ENCODE measurements around the gene NCKAP5. TPM values are rescaled to one million over a fixed set of nuclear protein-coding genes. Genes with fewer than 3 reads are reported as not detected.

Gene NCKAP5
- total RNA-seq, 1 experiment from 2014 or later: not detected

DNA sequence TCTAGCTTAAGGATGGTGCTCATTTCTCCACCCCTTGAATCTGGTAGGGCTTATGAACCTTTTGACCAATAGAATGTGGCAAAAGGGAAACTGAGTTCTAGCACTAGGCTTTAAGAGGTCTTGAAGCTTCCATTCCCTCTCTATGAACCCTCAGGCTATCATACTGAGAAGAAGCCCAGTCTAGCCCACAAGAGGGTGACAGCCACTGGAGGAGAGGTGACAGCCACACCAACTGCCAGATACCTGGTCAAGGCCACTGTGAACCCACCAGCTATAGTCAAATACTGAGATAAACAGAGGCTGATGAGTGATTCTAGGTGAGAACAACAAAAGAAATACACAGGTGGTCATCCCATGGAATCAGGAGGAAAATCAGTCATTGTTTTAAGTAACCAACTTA is 37.6 kb downstream of the NCKAP5 start:
- Histone ChIP-seq H3K27me3 (ENCODE audit: insufficient read depth, low read depth) (no peaks in the 10 kb centered on the region), H3F3A (ENCODE audit: insufficient read depth, low read depth) (no peaks in the 10 kb centered on the region), H3K9me3 (ENCODE audit: insufficient read depth, low read depth) (no peaks in the 10 kb centered on the region), H3K79me2 (ENCODE audit: low read depth) (no peaks in the 10 kb centered on the region), H4K20me1 (ENCODE audit: insufficient read depth) (no peaks in the 10 kb centered on the region), H3K36me3 (ENCODE audit: low read depth) (no peaks in the 10 kb centered on the region), H3K9me2 (ENCODE audit: insufficient read depth) (no peaks in the 10 kb centered on the region), H3K4me1 (replicated peaks; ENCODE audit: insufficient read depth) (no peaks in the 10 kb centered on the region), H2AFZ (no peak overlapping the region), H3K27ac (no peak overlapping the region), H3K4me3 (no peak overlapping the region), H3K4me2 (no peak overlapping the region)
- intact Hi-C loops (cut with micrococcal nuclease; ENCODE audit: unreplicated experiment): no loop called here
- DNase-seq: no peak
- TF ChIP-seq EZH2 (IDR thresholded peaks at IDR 0.05; ENCODE audit: low read depth): no peak
- TF ChIP-seq, protein P1, sequence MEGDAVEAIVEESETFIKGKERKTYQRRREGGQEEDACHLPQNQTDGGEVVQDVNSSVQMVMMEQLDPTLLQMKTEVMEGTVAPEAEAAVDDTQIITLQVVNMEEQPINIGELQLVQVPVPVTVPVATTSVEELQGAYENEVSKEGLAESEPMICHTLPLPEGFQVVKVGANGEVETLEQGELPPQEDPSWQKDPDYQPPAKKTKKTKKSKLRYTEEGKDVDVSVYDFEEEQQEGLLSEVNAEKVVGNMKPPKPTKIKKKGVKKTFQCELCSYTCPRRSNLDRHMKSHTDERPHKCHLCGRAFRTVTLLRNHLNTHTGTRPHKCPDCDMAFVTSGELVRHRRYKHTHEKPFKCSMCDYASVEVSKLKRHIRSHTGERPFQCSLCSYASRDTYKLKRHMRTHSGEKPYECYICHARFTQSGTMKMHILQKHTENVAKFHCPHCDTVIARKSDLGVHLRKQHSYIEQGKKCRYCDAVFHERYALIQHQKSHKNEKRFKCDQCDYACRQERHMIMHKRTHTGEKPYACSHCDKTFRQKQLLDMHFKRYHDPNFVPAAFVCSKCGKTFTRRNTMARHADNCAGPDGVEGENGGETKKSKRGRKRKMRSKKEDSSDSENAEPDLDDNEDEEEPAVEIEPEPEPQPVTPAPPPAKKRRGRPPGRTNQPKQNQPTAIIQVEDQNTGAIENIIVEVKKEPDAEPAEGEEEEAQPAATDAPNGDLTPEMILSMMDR (conservative IDR thresholded peaks at IDR 0.05): no peak
- BruUV-seq (replicated peaks): no TSS peak
- CTCF ChIA-PET: no interaction called here
- POLR2A ChIA-PET (ENCODE audit: unreplicated experiment): no interaction called here

GRCh38 chr2:133526530-133527300 is 41.5 kb downstream of the NCKAP5 start:
- no peak for DNase-seq
- Histone ChIP-seq H3K9me3 (ENCODE audit: insufficient read depth, low read depth) (no peaks in the 10 kb centered on the region), H3K27me3 (ENCODE audit: insufficient read depth, low read depth) (0 out of 2 replicates have a peak, but pooled peaks cover 9% of the 10 kb centered on the region), H4K20me1 (ENCODE audit: insufficient read depth) (no peaks in the 10 kb centered on the region), H3K79me2 (ENCODE audit: low read depth) (no peaks in the 10 kb centered on the region), H3K4me2 (no peak overlapping the region), H3K9me2 (ENCODE audit: insufficient read depth) (no peaks in the 10 kb centered on the region), H2AFZ (no peak overlapping the region), H3K36me3 (ENCODE audit: low read depth) (no peaks in the 10 kb centered on the region), H3K27ac (no peak overlapping the region), H3F3A (ENCODE audit: insufficient read depth, low read depth) (no peaks in the 10 kb centered on the region), H3K4me1 (replicated peaks; ENCODE audit: insufficient read depth) (no peaks in the 10 kb centered on the region), H3K4me3 (no peak overlapping the region)
- intact Hi-C loops (cut with micrococcal nuclease; ENCODE audit: unreplicated experiment): no loop called here
- BruUV-seq (replicated peaks): no TSS peak
- TF ChIP-seq, protein P1 (conservative IDR thresholded peaks at IDR 0.05): no peak
- no peak for TF ChIP-seq EZH2 (IDR thresholded peaks at IDR 0.05; ENCODE audit: low read depth)
- ChIA-PET POLR2A (ENCODE audit: unreplicated experiment) (no interaction called here), CTCF (no interaction called here)

GRCh38 chr2:133525613-133526529 is 42.4 kb downstream of the NCKAP5 start:
- no TSS peak for BruUV-seq (replicated peaks)
- no peak overlapping the region for H3K27ac ChIP-seq
- 0 out of 2 replicates have a peak, but pooled peaks cover 9% of the 10 kb centered on the region for H3K27me3 ChIP-seq (ENCODE audit: insufficient read depth, low read depth)
- H4K20me1 ChIP-seq (ENCODE audit: insufficient read depth): no peaks in the 10 kb centered on the region
- no peak for TF ChIP-seq EZH2 (IDR thresholded peaks at IDR 0.05; ENCODE audit: low read depth)
- TF ChIP-seq, protein P1 (conservative IDR thresholded peaks at IDR 0.05): no peak
- no peaks in the 10 kb centered on the region for H3F3A ChIP-seq (ENCODE audit: insufficient read depth, low read depth)
- intact Hi-C loops (cut with micrococcal nuclease; ENCODE audit: unreplicated experiment): no loop called here
- no peaks in the 10 kb centered on the region for H3K36me3 ChIP-seq (ENCODE audit: low read depth)
- CTCF ChIA-PET: no interaction called here
- POLR2A ChIA-PET (ENCODE audit: unreplicated experiment): no interaction called here
- no peaks in the 10 kb centered on the region for H3K79me2 ChIP-seq (ENCODE audit: low read depth)
- H3K9me3 ChIP-seq (ENCODE audit: insufficient read depth, low read depth): no peaks in the 10 kb centered on the region
- H3K4me1 ChIP-seq (replicated peaks; ENCODE audit: insufficient read depth): no peaks in the 10 kb centered on the region
- H3K9me2 ChIP-seq (ENCODE audit: insufficient read depth): no peaks in the 10 kb centered on the region
- DNase-seq: no peak
- H3K4me2 ChIP-seq: no peak overlapping the region
- no peak overlapping the region for H3K4me3 ChIP-seq
- H2AFZ ChIP-seq: no peak overlapping the region
